HL-60 (cell line): ENCODE data around the gene POTEF.
"Not testable (repeated sequence)": the region's sequence is repeated elsewhere in the genome, so short reads cannot be mapped to it uniquely, and the experiment has no call there.

Source experiments
- CTCF ChIP-seq: IDR thresholded peaks from one replicate; pipeline ENCODE4 v1.5.1; 2011; ENCODE audit warnings: low read length, control low read depth, inconsistent platforms; ENCODE audit not compliant: insufficient read depth
- GABPA ChIP-seq: IDR thresholded peaks from 2 replicates; pipeline ENCODE4 v1.6.1; 2012; ENCODE audit warnings: low read depth
- REST ChIP-seq: IDR thresholded peaks from 2 replicates; pipeline ENCODE4 v1.6.1; 2012; ENCODE audit warnings: low read depth; ENCODE audit not compliant: insufficient replicate concordance

DNA sequence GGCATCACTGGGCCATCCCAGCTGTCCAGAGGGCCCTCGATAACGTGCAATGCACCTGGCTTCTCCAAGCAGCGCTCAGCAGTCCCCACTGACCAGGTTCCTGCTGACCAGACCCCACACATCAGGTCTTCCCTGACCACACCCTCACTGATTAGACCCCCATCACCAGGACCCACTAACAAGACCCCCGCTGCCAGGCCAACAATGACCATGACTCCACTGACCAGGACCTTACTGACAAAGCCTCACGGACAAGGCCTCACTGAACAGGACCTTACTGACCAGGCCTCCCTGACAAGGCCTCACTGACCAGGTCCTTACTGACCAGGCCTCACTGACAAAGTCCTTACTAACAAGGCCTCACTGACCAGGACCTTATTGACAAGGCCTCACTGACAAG, 76.6 kb downstream of the POTEF start:
- TF ChIP-seq CTCF, REST, GABPA: not testable (repeated sequence)
